GM18502 (cell line): ENCODE data around the gene C2CD2L.
"Not testable (repeated sequence)": the region's sequence is repeated elsewhere in the genome, so short reads cannot be mapped to it uniquely, and the experiment has no call there.

Source experiments
- ATAC-seq: cut with Tn5 transposase; IDR thresholded peaks from one replicate; pipeline ENCODE4 v1.9.1; 2021; ENCODE audit warnings: mild to moderate bottlenecking; ENCODE audit not compliant: unreplicated experiment, poor library complexity

C2CD2L gene

DNA sequence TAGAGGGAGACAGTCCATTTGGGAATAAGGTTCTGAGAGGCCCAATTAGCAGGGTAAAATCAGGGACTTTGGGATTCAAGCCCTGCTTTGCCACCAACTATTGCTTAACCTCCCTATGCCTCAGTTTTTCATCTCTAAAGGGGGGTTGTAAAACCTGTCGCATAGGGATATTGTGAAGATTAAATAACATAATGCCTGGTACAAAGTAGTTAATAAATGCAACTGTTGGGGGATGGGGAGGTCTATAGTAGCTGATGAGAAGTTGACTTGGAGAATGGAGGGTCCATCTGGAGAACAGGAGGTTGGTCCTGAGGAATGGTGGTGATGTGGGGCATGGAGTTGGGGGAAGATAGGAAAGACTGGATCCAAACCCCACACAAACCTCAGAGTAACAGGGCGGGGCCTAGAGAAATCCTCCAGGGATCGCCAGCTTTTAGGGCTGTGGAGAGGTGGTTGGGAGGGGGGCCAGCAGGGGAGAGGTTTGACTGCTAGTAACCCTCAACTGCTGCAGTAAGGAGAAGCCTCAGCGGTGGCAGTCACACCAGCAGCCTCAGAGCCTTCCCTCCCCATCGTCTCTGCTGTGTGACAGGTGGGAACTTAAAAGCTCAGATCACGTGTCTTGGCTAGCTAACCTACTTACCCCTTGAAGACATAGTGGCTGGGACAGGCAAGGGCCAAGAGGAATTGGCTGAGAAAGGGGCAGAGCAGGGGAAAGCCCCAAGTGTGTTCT lies 40.6 kb downstream of the C2CD2L start:
- no peak for ATAC-seq

DNA sequence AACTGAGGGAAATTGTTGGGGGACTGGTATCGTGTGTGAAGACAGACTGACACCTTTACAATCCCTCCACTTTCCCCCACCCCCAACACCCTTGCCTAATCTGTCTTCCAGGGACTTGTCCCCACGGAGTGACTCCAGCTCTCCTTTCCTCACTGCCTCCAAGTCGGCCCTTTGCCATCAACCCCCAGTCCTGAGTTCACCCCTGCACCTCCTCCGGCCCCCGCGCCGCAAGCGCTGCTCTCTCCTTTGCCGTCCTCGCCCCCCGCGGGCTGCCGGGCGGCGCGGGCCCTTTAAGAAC lies 41.5 kb downstream of the C2CD2L start:
- ATAC-seq, result no peak

DNA sequence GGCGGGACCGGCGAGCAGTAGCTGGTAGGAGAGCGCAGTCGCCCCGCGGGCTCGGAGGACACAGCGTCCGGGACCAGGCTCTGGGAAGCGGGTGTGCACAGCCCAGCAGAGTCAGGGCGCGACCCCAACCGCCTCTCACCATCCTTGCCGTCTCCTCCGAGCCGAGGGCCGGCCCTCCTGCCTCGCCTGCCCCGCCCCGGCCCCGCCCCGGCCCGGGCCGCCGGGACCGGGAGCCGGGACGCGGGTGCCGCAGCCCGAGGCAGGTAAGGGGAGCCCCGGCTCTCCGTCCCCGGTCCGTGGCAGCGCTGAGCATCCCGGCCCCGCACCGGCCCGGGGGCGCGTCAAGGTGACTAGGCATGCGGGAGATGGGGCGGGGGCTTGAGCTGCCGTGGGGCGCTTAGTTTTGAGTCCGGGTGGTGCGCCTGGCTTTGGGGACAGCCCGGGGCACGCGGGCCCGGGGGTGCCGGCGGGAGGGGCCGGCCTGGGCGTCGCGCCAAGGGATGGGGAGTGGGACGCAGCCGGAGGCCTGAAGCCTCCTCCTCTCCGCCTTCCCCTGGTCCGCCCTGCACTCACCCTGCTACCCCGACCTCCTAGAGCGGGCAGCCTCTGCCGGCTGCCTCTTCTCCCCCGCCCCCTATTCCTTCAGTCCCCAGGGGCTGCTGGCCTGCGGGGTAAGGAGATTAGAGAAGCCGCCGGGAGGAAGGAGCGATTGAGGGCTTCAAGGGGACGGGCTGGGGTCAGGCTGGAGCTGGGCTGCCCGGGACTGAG lies 42.1 kb downstream of the C2CD2L start, which contains the start of gene ABCG4:
ABCG4 (plus strand) TSS at position 35 of the 768 bp plus-strand sequence. CDS start 914 bp downstream, outside the sequence.
- ATAC-seq, result no peak

DNA sequence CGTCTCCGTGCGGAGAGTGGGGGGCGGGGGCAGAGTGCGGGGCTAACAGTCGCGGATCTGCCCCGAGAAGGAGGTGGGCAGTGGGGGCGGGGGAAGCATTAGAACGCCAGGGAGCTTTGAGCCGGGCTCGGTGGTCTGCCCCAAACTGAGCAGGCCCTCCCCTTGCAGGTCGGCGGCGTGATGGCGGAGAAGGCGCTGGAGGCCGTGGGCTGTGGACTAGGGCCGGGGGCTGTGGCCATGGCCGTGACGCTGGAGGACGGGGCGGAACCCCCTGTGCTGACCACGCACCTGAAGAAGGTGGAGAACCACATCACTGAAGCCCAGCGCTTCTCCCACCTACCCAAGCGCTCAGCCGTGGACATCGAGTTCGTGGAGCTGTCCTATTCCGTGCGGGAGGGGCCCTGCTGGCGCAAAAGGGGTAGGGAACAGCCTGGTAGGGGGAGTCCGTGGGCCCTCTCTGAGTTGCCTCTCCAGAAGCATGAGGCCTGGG lies 42.7 kb downstream of the C2CD2L start:
- no peak for ATAC-seq

DNA sequence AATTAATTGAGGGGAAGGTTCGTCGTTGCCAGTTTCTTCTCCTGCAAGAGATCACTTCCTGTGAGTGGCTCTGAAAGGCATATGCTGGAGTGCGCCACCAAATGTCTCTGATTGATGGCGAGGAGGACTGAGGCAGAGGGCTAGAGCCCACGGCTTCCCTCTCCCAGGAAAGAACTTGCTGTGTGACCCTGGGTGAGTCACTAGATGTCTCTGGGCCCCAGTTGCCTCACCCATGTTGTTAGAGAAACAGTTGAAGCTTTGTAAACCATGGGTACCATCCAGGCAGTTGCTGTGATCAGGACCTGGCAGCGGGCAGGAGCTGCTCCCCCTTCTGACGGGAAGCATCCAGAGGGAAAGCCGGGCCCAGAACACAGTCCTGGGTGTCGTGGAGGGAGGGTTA lies 44.9 kb downstream of the C2CD2L start:
- ATAC-seq, result no peak

DNA sequence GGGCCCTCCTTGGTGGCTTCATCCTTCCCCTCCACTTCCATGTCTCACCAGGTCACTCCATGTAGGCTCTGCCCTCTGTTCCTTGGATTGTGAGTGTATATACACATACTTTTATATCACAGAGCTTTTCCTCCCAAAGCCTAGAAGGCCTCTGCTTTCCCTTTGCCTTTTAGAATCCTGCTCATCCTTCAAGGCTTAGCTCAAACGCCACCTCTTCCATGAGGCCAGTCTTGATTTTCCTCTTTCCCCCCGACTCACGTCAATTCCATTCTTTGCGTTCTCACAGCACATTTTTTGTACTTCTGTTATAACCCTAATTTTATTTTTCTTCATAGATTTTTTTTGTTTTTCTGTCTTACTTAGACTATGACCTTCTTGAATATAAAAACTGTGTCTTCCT lies 45.5 kb downstream of the C2CD2L start:
- no peak for ATAC-seq

DNA sequence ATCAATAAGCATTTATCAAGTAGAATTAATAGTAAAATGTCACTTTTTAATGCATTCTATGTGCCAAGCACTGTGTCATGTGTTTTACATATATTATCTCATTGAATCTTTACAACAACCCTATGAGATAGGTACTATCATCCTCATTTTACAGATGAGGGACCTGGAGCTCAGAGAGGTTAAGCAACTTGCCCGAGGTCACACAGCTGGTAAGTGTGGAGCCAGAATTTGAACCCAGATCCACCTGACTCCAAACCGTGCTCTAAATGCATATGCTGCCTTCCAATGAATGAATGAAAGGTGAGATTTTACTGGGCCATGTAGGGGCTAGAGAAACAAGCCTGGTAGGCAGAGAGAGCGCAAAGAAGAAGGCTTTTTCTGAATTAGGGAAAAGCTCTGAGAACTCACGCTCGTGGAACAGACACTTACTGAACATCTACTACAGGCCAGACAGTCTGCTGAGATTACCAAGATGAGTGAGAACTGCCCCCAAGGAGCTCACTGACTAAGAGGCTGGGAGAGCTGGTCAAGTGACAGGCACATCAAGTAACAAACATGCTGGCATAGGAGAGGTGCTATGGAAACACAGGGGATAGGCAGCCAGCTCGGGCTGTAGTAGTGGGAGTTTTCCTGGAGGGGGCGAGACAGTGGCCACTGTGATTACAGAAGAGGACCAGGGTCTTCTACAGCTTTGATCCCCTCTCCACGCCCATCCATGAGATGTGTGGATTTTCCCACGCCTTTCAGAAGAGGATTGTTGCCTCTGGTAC lies 46.1 kb downstream of the C2CD2L start:
- no peak for ATAC-seq

DNA sequence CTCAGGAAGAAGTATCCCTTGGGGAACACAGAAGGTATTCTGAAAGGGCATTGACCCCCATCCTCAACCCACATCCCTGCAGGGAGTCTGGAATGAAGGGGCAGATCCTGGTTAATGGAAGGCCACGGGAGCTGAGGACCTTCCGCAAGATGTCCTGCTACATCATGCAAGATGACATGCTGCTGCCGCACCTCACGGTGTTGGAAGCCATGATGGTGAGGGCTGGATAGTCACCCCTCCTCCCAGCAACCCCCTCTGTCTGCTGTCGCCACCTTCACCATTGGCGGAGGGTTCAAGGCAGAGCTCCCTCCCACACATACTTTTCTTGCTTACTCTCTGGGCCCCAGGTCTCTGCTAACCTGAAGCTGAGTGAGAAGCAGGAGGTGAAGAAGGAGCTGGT lies 47.0 kb downstream of the C2CD2L start:
- no peak for ATAC-seq

DNA sequence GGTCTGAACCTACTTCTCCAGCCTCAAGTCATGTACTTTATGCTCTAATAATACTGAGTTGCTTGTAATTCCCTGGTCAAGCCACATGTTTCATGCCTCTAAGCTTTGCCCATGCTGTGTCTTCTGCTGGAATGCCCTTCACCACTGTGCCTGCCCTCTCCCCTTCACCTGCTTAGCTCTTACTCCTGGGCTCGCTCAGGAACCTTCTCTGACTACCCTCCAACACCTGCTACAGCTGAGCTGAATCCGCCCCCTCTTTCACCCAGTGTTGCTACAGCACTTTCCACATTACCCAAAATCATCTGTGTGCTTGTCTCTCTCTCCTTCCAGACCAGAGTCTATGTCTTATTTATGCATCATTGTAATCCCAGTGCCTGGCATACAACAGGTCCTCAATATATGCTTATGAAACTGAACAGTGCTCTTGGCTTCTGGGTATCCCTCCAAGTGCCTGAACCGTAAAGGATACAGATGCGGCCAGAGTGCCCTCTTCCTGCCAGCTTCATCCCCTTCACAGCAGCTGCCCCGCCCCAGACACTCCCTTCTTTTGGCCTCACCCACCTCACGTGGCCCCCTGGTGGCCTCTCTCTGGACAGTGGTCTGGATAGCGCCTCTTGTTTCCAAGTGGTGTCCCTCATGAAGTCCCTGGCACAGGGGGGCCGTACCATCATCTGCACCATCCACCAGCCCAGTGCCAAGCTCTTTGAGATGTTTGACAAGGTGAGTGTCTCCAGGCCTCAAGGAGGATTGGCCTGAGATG lies 48.8 kb downstream of the C2CD2L start:
- ATAC-seq, result no peak

DNA sequence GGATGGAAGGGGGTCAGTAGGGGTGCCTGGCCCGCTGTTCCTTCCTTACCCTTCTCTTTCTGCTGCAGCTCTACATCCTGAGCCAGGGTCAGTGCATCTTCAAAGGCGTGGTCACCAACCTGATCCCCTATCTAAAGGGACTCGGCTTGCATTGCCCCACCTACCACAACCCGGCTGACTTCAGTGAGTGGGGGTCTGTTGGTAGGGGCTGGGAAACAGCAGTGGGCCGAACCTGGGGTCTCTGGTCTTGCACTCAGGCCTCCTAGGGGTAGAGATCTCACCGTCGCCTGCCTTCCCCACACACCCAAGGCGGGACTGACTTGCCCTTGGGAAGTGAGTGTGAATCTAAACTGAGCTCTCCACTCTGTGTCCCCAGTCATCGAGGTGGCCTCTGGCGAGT lies 49.4 kb downstream of the C2CD2L start:
- ATAC-seq, result no peak

DNA sequence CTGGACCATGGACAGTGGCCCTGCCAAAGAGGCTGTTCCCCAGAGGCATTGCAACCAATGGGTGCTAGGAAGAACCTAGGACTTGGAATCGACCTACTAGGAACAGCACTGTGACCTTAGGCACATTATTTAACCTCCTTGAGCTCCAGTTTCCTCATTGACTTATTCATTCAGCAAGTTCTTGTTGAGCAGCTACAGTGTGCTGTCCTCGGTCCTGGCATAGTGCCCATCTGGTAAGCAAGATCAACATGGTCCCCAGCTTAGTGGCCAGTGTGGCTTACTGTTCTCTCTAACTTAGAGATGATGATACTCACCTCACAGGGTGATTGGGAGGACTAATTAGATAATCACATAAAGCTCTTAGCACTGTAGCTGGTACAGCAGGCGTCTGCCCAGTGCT lies 49.9 kb downstream of the C2CD2L start:
- no peak for ATAC-seq

DNA sequence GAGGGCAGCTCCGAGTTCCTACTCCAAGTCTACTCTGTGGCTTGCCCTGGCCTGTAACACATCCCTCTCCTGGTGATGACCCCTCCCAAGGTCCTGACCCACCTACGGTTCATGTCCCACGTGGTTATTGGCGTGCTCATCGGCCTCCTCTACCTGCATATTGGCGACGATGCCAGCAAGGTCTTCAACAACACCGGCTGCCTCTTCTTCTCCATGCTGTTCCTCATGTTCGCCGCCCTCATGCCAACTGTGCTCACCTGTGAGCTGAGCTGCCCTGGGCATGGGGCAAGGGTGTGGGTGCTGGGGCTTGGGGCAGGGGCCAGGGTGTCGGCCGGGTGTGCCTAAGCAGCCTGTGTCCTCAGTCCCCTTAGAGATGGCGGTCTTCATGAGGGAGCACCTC lies 51.3 kb downstream of the C2CD2L start:
- no peak for ATAC-seq

DNA sequence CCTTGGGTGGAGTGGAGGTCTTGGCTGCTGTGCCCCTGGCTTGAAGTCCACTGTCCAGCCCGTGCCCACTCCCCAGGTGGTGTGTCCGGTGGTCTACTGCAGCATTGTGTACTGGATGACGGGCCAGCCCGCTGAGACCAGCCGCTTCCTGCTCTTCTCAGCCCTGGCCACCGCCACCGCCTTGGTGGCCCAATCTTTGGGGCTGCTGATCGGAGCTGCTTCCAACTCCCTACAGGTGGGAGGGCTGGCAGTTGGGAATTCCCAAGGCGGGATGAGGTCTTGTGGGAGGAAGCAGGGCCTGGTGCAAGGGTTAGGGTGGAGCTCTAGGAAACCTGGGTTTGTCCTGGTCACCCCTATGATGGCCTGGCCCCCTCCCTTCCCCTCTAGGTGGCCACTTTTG lies 53.0 kb downstream of the C2CD2L start:
- no peak for ATAC-seq

DNA sequence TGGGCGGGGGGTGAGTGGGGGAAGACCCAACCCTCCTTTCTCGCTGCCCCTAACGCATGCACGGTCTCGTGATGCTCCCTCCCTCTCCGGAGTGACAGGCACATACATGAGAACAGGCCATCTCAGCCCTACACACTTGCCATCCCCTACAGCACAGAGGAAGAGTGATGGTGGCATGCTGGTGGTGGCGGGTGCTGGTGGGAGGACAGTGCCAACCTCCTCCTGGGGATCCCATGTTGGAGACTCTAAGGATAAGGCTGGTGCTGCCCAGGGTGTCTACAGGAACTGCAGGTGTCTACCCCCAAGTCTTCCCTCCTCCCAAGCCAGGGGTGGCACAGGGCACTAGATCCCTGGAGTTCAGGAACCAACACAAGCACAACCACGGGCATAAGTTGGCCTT lies 54.7 kb downstream of the C2CD2L start:
- ATAC-seq, result no peak

DNA sequence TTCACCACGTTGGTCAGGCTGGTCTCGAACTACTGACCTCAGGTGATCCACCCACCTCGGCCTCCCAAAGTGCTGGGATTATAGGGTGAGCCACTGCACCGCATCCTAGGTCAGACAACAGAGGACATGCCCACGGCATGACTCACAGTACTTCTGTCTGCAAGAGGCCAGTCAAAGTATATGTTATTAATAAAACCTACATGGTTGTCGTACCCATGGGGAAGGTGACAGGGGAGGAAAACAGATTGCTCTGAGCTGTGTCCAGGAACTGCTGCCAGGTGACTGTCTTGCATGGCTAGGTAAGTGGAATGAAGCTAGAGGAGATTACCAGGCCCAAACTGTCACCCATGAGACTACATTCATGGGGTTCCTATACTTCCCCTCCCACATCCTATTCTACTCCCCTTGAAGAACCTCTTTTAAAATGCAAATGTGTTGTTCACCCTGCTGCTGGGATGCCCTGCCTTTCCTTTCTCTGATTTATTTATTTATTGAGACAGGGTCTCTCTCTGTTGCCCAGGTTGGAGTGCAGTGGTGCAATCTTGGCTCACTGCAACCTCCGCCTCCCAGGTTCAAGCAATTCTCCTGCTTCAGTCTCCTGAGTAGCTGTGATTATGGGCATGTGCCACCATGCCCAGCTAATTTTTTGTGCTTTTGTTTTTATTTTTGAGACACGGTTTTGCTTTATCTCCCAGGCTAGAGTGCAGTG lies 59.4 kb downstream of the C2CD2L start:
- ATAC-seq, result no peak

DNA sequence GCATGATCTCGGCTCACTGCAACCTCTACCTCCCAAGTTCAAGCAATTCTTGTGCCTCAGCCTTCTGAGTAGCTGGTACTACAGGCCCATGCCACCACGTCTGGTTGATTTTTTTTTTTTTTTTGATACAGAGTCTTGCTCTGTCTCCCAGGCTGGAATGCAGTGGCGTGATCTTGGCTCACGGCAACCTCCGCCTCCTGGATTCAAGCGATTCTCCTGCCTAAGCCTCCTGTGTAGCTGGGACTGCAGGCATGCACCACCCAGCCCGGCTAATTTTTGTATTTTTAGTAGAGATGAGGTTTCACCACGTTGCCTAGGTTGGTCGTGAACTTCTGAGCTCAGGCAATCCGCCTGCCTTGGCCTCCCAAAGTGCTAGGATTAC lies 59.9 kb downstream of the C2CD2L start:
- ATAC-seq, result not testable (repeated sequence)

DNA sequence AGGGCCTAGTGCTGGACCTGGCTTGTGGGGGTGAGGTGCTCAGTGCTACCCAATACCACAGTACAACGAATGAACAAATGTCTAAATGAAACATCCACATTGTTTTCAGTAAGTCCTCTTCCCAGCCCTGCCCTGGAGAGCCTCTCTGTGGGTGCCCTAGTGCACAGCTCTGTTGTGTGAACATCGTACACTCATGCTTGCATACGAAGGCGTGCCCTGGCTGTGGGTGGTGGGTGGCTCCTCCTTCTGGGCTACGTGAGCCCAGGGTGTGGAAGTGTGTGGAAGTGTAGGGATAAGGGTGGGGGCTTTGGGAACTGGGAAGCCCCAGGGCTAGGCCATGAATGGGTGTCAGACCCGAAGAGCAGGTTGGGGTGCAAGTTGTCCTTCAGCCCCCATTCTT lies 60.8 kb downstream of the C2CD2L start:
- no peak for ATAC-seq
